Activated naive CD4-positive, alpha-beta T cell (primary cell): ENCODE data around the gene SVOP.
A peak's percentile ranks its signal among the peaks of the same experiment; 100 is the strongest.

Source experiments
- DNase-seq, 4 experiments: peaks; one replicate each; lab custom pipeline; 2025; lab: John Stamatoyannopoulos, UW

SVOP gene

GRCh38 chr12:108977360-108977759 is 43.5 kb downstream of the SVOP start:
- DNase-seq, result no peak

GRCh38 chr12:108975024-108975593 is 45.8 kb downstream of the SVOP start:
- no peak for DNase-seq

GRCh38 chr12:108973629-108974152 is 47.2 kb downstream of the SVOP start:
- DNase-seq, result no peak

GRCh38 chr12:108972358-108972757 is 48.5 kb downstream of the SVOP start:
- no peak for DNase-seq

- no peak for DNase-seq
Observed at GRCh38 chr12:108969622-108970021, 51.2 kb downstream of the SVOP start.

GRCh38 chr12:108967869-108968540 is 52.9 kb downstream of the SVOP start:
- no peak for DNase-seq

- DNase-seq, result no peak
Observed at GRCh38 chr12:108966378-108967151, 54.3 kb downstream of the SVOP start.

GRCh38 chr12:108965886-108966285 is 55.0 kb downstream of the SVOP start:
- DNase-seq, result no peak

- DNase-seq, result no peak
Observed at GRCh38 chr12:108964371-108965352, 56.2 kb downstream of the SVOP start.

GRCh38 chr12:108962256-108962655 is 58.6 kb downstream of the SVOP start:
- no peak for DNase-seq

- DNase-seq, result no peak
Observed at GRCh38 chr12:108959748-108960655, 60.9 kb downstream of the SVOP start.

- DNase-seq, result no peak
Observed at GRCh38 chr12:108955225-108955835, 65.5 kb downstream of the SVOP start.

- DNase-seq, result peak; percentile 8 to 51 (median 28)
Observed at GRCh38 chr12:108950991-108951739, 69.7 kb downstream of the SVOP start.

GRCh38 chr12:108949976-108950375 is 70.9 kb downstream of the SVOP start:
- no peak for DNase-seq

- DNase-seq, result no peak
Observed at GRCh38 chr12:108948367-108948766, 72.5 kb downstream of the SVOP start.

GRCh38 chr12:108947097-108947496 is 73.8 kb downstream of the SVOP start:
- no peak for DNase-seq

GRCh38 chr12:108940138-108940537 is 80.7 kb downstream of the SVOP start:
- DNase-seq, result no peak

GRCh38 chr12:108939594-108939993 is 81.3 kb downstream of the SVOP start:
- DNase-seq, result no peak

- no peak for DNase-seq
Observed at GRCh38 chr12:108938247-108938924, 82.5 kb downstream of the SVOP start.
